ENCODE measurements around the gene COL18A1. TPM values are rescaled to one million over a fixed set of nuclear protein-coding genes. Genes with fewer than 3 reads are reported as not detected.

COL18A1 gene
- total RNA-seq, 3 donors from 2014 or later (not counting 1 experiment from before 2014, with no cell fraction given) = 12.3 to 22.3 (median 12.7) TPM

DNA sequence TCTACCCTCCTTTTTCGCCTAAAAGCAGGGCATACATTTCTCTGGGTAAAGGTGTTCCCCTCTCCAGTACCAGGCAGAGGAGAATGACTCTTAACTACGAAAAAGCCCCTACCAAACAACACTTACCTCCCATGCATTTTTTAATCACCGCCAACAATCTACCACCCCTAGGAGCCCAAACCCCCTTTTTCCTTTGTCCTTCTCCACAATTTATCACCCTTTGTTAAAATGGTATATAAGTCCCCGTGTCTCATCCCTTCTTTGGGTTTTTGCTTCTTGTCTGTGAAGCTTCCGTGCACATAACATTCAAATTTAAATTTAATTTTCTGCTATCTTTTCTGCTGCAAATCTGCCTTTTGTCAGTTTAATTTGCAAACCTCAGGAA lies 27.6 kb upstream of the COL18A1 start:
- Histone ChIP-seq H3K4me3 (ENCODE audit: low read length) (no peak overlapping the region), H3K9me3 (ENCODE audit: control insufficient read depth, insufficient read depth, low read length) (no peaks in the 10 kb centered on the region), H3K27ac (ENCODE audit: low read length) (no peak overlapping the region), H3K36me3 (ENCODE audit: control insufficient read depth, insufficient read depth, low read length) (no peaks in the 10 kb centered on the region), H3K27me3 (ENCODE audit: control insufficient read depth, insufficient read depth, low read length) (no peaks in the 10 kb centered on the region), H3K4me1 (ENCODE audit: control insufficient read depth, insufficient read depth, low read length) (no peaks in the 10 kb centered on the region)
- no peak for ATAC-seq
- no peak overlapping the region for H3K4me3 Mint-ChIP-seq
- H3K27ac Mint-ChIP-seq = no peak overlapping the region
- peaks cover 15 to 34% of the 10 kb centered on the region in 2 donors for H3K27me3 Mint-ChIP-seq (ENCODE audit: low read depth in 2 of 2)
- DNase-seq = no peak
- WGBS (ENCODE audit: insufficient coverage) = 67% methylated on average over 5 of the region's 5 CpGs
- intact Hi-C loops (cut with micrococcal nuclease) = no loop called here
- H3K4me1 Mint-ChIP-seq = no peaks in the 10 kb centered on the region
- no peaks in the 10 kb centered on the region for H3K9me3 Mint-ChIP-seq
- no peaks in the 10 kb centered on the region for H3K36me3 Mint-ChIP-seq
- TF ChIP-seq, protein P1, sequence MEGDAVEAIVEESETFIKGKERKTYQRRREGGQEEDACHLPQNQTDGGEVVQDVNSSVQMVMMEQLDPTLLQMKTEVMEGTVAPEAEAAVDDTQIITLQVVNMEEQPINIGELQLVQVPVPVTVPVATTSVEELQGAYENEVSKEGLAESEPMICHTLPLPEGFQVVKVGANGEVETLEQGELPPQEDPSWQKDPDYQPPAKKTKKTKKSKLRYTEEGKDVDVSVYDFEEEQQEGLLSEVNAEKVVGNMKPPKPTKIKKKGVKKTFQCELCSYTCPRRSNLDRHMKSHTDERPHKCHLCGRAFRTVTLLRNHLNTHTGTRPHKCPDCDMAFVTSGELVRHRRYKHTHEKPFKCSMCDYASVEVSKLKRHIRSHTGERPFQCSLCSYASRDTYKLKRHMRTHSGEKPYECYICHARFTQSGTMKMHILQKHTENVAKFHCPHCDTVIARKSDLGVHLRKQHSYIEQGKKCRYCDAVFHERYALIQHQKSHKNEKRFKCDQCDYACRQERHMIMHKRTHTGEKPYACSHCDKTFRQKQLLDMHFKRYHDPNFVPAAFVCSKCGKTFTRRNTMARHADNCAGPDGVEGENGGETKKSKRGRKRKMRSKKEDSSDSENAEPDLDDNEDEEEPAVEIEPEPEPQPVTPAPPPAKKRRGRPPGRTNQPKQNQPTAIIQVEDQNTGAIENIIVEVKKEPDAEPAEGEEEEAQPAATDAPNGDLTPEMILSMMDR (IDR thresholded peaks at IDR 0.05) = no peak

DNA sequence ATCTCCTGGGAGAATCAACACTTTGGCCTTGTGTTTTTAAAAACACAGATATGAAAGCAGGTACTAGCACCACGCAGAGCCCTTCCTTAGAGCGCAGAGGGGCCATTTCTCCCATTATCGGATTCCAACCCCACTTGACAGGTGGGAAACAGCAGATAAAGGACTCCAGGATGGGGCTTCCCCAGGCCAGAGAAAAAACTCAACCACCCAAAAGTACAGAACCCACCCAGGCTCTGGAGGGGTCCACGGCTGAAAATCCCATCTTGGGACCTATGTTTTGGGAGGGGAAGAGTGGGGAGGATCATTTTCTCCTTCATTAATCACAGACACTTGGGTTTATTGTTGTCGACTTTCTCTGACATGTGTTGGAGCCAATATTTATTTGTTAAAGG lies 27.1 kb upstream of the COL18A1 start:
- TF ChIP-seq, protein P1 (IDR thresholded peaks at IDR 0.05) = no peak
- Mint-ChIP-seq H3K27me3 (ENCODE audit: low read depth in 2 of 2) (peaks cover 13 to 28% of the 10 kb centered on the region in 2 donors), H3K36me3 (no peaks in the 10 kb centered on the region), H3K4me3 (no peak overlapping the region), H3K4me1 (no peaks in the 10 kb centered on the region), H3K27ac (no peak overlapping the region), H3K9me3 (no peaks in the 10 kb centered on the region)
- intact Hi-C loops (cut with micrococcal nuclease) = no loop called here
- 95% methylated on average over 3 of the region's 5 CpGs for WGBS (ENCODE audit: insufficient coverage)
- H3K27ac ChIP-seq (ENCODE audit: low read length) = no peak overlapping the region
- DNase-seq (no peak), ATAC-seq (no peak)
- no peaks in the 10 kb centered on the region for H3K4me1 ChIP-seq (ENCODE audit: control insufficient read depth, insufficient read depth, low read length)
- no peak overlapping the region for H3K4me3 ChIP-seq (ENCODE audit: low read length)
- H3K27me3 ChIP-seq (ENCODE audit: control insufficient read depth, insufficient read depth, low read length) = no peaks in the 10 kb centered on the region
- no peaks in the 10 kb centered on the region for H3K36me3 ChIP-seq (ENCODE audit: control insufficient read depth, insufficient read depth, low read length)
- no peaks in the 10 kb centered on the region for H3K9me3 ChIP-seq (ENCODE audit: control insufficient read depth, insufficient read depth, low read length)

DNA sequence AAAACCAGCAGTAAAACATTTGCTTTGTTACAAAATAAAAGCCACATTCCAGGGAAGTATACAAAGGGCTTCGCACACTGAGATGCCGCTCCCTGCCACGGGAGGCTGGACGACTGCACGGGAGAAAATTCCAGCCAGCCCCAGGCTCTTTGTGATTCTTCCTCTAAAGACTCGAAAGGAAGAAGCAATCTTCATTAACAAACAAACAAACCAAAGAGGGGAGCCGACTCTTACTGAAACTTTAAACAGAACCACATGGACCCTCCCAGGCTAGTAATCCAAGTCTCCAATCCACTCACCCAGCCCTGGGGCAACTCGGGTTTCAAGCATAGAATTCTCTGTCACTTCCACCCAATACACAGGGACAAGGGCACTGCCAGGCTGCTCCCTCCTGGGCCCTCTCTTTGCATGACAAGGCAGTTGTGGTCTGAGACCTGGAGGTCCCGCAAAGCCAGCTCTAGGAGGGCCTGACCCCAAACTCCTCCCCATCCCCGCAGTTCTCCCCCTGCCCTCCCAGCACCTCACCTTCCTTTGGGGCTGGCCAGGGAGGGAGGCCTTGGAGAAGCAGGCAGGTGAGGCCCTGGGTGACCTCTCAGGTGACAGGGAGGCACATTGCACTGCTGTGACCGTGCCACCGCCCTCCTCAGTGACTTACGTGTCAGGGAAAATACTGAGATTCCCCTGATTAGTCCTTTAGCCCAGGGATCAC lies 26.6 kb upstream of the COL18A1 start:
- WGBS (ENCODE audit: insufficient coverage) = 57% methylated on average over 13 of the region's 13 CpGs
- intact Hi-C loops (cut with micrococcal nuclease) = no loop called here
- peaks cover 12 to 26% of the 10 kb centered on the region in 2 donors for H3K27me3 Mint-ChIP-seq (ENCODE audit: low read depth in 2 of 2)
- Histone ChIP-seq H3K9me3 (ENCODE audit: control insufficient read depth, insufficient read depth, low read length) (no peaks in the 10 kb centered on the region), H3K27ac (ENCODE audit: low read length) (no peak overlapping the region), H3K4me1 (ENCODE audit: control insufficient read depth, insufficient read depth, low read length) (no peaks in the 10 kb centered on the region), H3K4me3 (ENCODE audit: low read length) (no peak overlapping the region), H3K36me3 (ENCODE audit: control insufficient read depth, insufficient read depth, low read length) (no peaks in the 10 kb centered on the region), H3K27me3 (ENCODE audit: control insufficient read depth, insufficient read depth, low read length) (no peaks in the 10 kb centered on the region)
- no peak overlapping the region for H3K4me3 Mint-ChIP-seq
- H3K4me1 Mint-ChIP-seq = no peaks in the 10 kb centered on the region
- no peaks in the 10 kb centered on the region for H3K36me3 Mint-ChIP-seq
- ATAC-seq (no peak), DNase-seq (no peak)
- H3K27ac Mint-ChIP-seq = no peak overlapping the region
- TF ChIP-seq, protein P1 (IDR thresholded peaks at IDR 0.05) = no peak
- H3K9me3 Mint-ChIP-seq = no peaks in the 10 kb centered on the region
